HS-5 (cell line): ENCODE data around the gene SCART1.
"Not testable (repeated sequence)": the region's sequence is repeated elsewhere in the genome, so short reads cannot be mapped to it uniquely, and the experiment has no call there.

Source experiments
- DNase-seq: peaks from one replicate; pipeline ENCODE4 v3.0.0-alpha.2; 2012; ENCODE audit warnings: low read depth

Gene SCART1

GRCh38 chr10:133432789-133433188 lies 21.0 kb upstream of the SCART1 start:
- not testable (repeated sequence) for DNase-seq

- no peak for DNase-seq
Measured at GRCh38 chr10:133438711-133439273, 15.0 kb upstream of the SCART1 start.

GRCh38 chr10:133439517-133440461 lies 14.0 kb upstream of the SCART1 start:
- no peak for DNase-seq

GRCh38 chr10:133440633-133441285 lies 13.0 kb upstream of the SCART1 start:
- DNase-seq = no peak

GRCh38 chr10:133441356-133441755 lies 12.4 kb upstream of the SCART1 start:
- DNase-seq = not testable (repeated sequence)

GRCh38 chr10:133441780-133442179 lies 12.0 kb upstream of the SCART1 start:
- no peak for DNase-seq

GRCh38 chr10:133442191-133442966 lies 11.4 kb upstream of the SCART1 start:
- DNase-seq = no peak

GRCh38 chr10:133442967-133443924 lies 10.5 kb upstream of the SCART1 start:
- DNase-seq = no peak

- DNase-seq = no peak
Measured at GRCh38 chr10:133444342-133445267, 9.1 kb upstream of the SCART1 start.

- no peak for DNase-seq
Measured at GRCh38 chr10:133445268-133445732, 8.4 kb upstream of the SCART1 start.

GRCh38 chr10:133445751-133446708 lies 7.7 kb upstream of the SCART1 start:
- DNase-seq = no peak

- DNase-seq = no peak
Measured at GRCh38 chr10:133446979-133447378, 6.8 kb upstream of the SCART1 start.

GRCh38 chr10:133448120-133448519 lies 5.6 kb upstream of the SCART1 start:
- DNase-seq = no peak

GRCh38 chr10:133451346-133451745 lies 2.4 kb upstream of the SCART1 start:
- DNase-seq = no peak

- DNase-seq = no peak
Measured at GRCh38 chr10:133452453-133452852, 1.3 kb upstream of the SCART1 start.

- DNase-seq = no peak
Measured at GRCh38 chr10:133454204-133454893, 604 bp downstream of the SCART1 start.

- DNase-seq = no peak
Measured at GRCh38 chr10:133455196-133455595, 1.5 kb downstream of the SCART1 start.

GRCh38 chr10:133455611-133456031 lies 1.9 kb downstream of the SCART1 start:
- no peak for DNase-seq
